ENCODE data around the gene SELENOP.

The SELENOP gene

DNA sequence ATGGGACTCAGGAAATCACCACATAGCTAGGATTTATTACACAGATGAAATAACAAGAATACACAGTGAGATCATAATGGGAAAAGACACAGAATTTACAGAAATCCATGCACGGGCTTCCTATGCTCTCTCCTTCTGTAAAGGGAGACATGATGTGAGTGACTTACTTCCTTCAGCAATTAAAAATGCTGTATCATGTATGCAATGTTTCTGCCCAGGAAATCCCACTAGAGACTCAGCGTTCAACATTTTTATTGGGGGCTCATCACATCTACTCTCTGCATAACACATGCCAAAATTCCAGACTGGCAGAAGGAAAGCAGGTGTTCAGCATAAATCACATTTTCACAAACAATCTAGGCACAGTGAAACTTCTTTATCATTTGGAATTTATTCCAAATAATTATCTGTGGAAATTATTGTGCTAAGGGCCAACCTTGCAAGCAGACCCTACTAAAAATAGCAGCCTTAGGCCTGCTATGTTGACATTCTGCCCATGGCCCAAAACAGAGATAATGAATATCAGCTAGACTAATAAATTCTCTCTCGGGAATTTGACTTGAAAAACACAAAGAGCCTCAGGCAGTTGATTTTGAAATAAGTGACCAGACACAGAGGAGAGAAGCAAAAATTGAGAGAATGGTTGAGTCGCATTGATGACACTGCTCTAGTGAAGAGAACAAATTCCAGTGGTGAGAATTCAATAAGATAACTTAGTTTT lies 31.4 kb upstream of the SELENOP start:
- H3K4me1 ChIP-seq: peaks cover 0 to 30% (median 6%) of the 10 kb centered on the region in 4 donors
- no peaks in the 10 kb centered on the region for H3K27me3 ChIP-seq
- DNase-seq: peak in 1 of 2 donors; percentile 30
- H3K36me3 ChIP-seq: no peaks in the 10 kb centered on the region
- H3K4me3 ChIP-seq: no peak overlapping the region
- H3K27ac ChIP-seq: peak overlapping the region in 1 of 2 donors; percentile 12
- TF ChIP-seq, protein P1, sequence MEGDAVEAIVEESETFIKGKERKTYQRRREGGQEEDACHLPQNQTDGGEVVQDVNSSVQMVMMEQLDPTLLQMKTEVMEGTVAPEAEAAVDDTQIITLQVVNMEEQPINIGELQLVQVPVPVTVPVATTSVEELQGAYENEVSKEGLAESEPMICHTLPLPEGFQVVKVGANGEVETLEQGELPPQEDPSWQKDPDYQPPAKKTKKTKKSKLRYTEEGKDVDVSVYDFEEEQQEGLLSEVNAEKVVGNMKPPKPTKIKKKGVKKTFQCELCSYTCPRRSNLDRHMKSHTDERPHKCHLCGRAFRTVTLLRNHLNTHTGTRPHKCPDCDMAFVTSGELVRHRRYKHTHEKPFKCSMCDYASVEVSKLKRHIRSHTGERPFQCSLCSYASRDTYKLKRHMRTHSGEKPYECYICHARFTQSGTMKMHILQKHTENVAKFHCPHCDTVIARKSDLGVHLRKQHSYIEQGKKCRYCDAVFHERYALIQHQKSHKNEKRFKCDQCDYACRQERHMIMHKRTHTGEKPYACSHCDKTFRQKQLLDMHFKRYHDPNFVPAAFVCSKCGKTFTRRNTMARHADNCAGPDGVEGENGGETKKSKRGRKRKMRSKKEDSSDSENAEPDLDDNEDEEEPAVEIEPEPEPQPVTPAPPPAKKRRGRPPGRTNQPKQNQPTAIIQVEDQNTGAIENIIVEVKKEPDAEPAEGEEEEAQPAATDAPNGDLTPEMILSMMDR (IDR thresholded peaks at IDR 0.05): no peak
- intact Hi-C loops (cut with DNase I; ENCODE audit: low total_unique reads): no loop called here
- no peaks in the 10 kb centered on the region for H3K9me3 ChIP-seq

DNA sequence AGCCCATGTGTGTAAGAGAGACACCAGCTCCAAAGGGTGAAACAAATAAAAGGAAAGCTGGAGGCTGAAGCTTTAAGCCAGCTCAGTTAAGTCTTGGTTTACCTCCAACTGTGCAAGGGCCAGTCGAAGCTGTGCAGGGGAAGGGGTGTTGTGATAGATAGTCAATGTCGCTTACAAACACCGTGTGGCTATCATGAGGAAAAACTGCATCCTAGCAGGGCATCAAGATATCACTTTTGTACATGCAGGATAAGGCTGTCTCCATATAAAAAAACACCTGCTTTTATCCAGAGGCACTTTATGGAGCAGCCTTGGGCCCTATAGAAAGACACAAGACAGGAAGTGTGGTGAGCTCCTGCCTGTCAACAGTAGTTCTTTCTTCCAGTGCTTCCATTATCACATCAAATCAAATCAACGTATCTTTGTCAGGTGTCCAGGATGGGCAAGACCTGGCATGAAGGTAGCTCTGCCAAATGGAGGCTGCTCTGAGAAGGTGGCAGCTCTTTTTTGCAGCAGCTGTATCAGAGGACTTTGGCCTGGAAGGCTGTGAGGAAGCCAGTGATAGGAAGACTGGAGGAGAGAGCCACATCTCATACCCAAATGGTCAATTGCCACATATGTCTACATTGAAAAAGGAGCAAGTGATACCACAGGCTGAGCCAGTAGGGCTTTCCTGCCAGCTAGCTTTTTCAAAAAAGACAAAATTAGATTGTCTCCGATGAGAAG lies 29.3 kb upstream of the SELENOP start:
- Histone ChIP-seq H3K27me3 (no peaks in the 10 kb centered on the region), H3K9me3 (no peaks in the 10 kb centered on the region), H3K36me3 (no peaks in the 10 kb centered on the region), H3K27ac (peak overlapping the region; percentile 13 to 39), H3K4me3 (no peak overlapping the region), H3K4me1 (peaks cover 0 to 30% (median 6%) of the 10 kb centered on the region in 4 donors)
- DNase-seq: no peak
- intact Hi-C loops (cut with DNase I; ENCODE audit: low total_unique reads): no loop called here
- TF ChIP-seq, protein P1 (IDR thresholded peaks at IDR 0.05): no peak

DNA sequence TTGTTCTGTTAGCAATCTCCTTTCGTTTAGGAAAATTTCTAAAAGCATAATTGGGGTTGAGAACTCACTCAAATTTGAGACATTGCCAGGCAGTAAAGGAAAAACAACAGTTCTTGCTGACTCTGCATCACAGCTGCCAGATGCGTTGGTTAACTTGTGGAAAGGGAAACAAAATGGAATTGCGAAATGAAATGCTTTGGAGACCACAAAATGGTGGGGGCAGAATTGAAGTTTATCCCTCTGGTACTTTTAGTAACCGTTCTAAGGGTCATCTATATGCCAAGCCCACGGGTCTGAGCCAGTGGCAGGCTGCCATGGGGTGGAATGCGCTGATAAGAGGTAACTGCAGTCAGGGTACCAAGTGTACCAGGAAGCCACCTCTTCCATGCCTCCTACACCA lies 28.6 kb upstream of the SELENOP start:
- Histone ChIP-seq H3K27me3 (no peaks in the 10 kb centered on the region), H3K27ac (peak overlapping the region; percentile 13 to 39), H3K4me1 (peaks cover 0 to 30% (median 6%) of the 10 kb centered on the region in 4 donors), H3K4me3 (no peak overlapping the region), H3K9me3 (no peaks in the 10 kb centered on the region), H3K36me3 (no peaks in the 10 kb centered on the region)
- intact Hi-C loops (cut with DNase I; ENCODE audit: low total_unique reads): no loop called here
- TF ChIP-seq, protein P1 (IDR thresholded peaks at IDR 0.05): no peak
- DNase-seq: peak; percentile 72 to 81

DNA sequence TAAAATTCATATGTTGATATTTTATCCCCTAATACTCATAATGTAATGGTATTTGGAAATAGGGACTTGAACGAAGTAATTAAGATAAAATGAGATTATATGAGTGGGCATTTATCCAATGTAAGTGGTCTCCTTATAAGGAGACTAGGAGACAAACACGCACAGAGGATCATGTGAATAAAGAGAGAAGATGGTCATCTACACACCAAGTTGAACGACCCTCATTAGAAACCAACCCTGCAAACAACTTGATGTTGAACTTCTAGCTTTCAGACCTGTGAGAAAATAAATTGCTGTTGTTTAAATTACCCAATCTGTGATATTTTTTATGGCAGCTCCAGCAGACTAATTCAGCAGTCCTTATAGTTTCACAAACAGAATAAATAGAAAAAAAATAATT lies 27.5 kb upstream of the SELENOP start:
- intact Hi-C loops (cut with DNase I; ENCODE audit: low total_unique reads): no loop called here
- H3K27ac ChIP-seq: no peak overlapping the region

DNA sequence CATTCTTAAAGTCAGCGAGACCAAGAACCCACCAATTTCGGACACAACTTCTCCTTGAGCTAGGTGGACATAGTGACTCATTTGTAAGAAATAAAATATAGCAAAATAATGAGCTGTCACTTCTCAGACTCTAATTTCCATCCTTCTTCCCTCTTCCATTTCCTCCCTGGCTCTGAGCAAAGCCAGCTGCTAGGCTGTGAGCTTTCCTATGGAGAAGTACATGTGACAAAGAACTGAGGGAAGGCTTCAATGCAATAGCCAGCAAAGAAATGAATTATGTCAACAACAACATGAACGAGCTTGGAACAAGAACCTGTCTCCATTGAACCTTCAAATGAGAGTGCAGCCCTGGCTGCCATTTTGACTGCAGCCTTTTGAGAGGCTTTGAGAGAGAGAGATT lies 25.9 kb upstream of the SELENOP start:
- TF ChIP-seq, protein P1 (IDR thresholded peaks at IDR 0.05): no peak
- peaks cover 0 to 21% (median 4%) of the 10 kb centered on the region in 4 donors for H3K4me1 ChIP-seq
- H3K4me3 ChIP-seq: no peak overlapping the region
- H3K27ac ChIP-seq: no peak overlapping the region
- intact Hi-C loops (cut with DNase I; ENCODE audit: low total_unique reads): no loop called here
- H3K36me3 ChIP-seq: no peaks in the 10 kb centered on the region
- no peaks in the 10 kb centered on the region for H3K27me3 ChIP-seq
- DNase-seq: peak in 1 of 2 donors; percentile 22
- no peaks in the 10 kb centered on the region for H3K9me3 ChIP-seq

More for the DNA sequence above, 27.5 kb upstream of the SELENOP start:
- Histone ChIP-seq H3K36me3 (no peaks in the 10 kb centered on the region), H3K9me3 (no peaks in the 10 kb centered on the region), H3K4me3 (no peak overlapping the region), H3K27me3 (no peaks in the 10 kb centered on the region), H3K4me1 (peaks cover 0 to 30% (median 6%) of the 10 kb centered on the region in 4 donors)
- DNase-seq: no peak
- TF ChIP-seq, protein P1 (IDR thresholded peaks at IDR 0.05): no peak
